Cardiac muscle cell (in vitro differentiated cells and primary cell): ENCODE data around the gene EVPL. TPM values are rescaled to one million over a fixed set of nuclear protein-coding genes. Genes with fewer than 3 reads are reported as not detected.
A peak's percentile ranks its signal among the peaks of the same experiment; 100 is the strongest.

Experiments
- DNase-seq, 2 donors: peaks; one replicate each; pipeline versions ENCODE4 v3.0.0 to v3.0.0-alpha.2; 2010 to 2017; ENCODE audit warnings: low read depth in 1 of 2, low spot score in 1 of 2
- H3K27ac ChIP-seq: fragments of 200-600 bp; sonication (generic); 2 replicates; pipeline ENCODE4 v1.5.1; 2016
- H3K27me3 ChIP-seq: fragments of 200-600 bp; sonication (generic); 2 replicates; pipeline ENCODE4 v1.6.0; 2016; ENCODE audit warnings: control low read depth
- H3K36me3 ChIP-seq: fragments of 200-600 bp; sonication (generic); 2 replicates; pipeline ENCODE4 v1.5.1; 2016; ENCODE audit warnings: control low read depth
- H3K4me1 ChIP-seq: fragments of 200-600 bp; sonication (generic); 2 replicates; pipeline ENCODE4 v1.8.1; 2017; ENCODE audit warnings: low read depth, mild to moderate bottlenecking, mixed run types
- H3K4me3 ChIP-seq: fragments of 200-600 bp; sonication (generic); 2 replicates; pipeline ENCODE4 v1.5.1; 2016; ENCODE audit warnings: mild to moderate bottlenecking
- H3K9me3 ChIP-seq: fragments of 200-600 bp; sonication (generic); 2 replicates; pipeline ENCODE4 v1.5.1; 2017; ENCODE audit warnings: low read depth, mild to moderate bottlenecking, control low read depth
- polyA plus RNA-seq: library from polyadenylated mRNA; unstranded; fragments of >200 nt; fragmentation: Nextera tagmentation; extraction: Ambion mirVana; gene quantifications from 2 replicates; pipeline ENCODE4 v1.2.1, GENCODE V29; 2016
- total RNA-seq: library from RNA; depleted of rRNA; stranded (reverse); fragments of >200 nt; gene quantifications from 2 replicates; pipeline ENCODE4 v1.2.3, GENCODE V29; 2016
- TF ChIP-seq, protein P1 (sequence below): IDR thresholded peaks from 2 replicates; pipeline ENCODE4 v1.5.1; 2012; ENCODE audit warnings: low read depth, mild to moderate bottlenecking, low read length

The EVPL gene
- total and polyA plus RNA-seq, 2 experiments from 2014 or later, result 0.09 TPM; not detected in 1

DNA sequence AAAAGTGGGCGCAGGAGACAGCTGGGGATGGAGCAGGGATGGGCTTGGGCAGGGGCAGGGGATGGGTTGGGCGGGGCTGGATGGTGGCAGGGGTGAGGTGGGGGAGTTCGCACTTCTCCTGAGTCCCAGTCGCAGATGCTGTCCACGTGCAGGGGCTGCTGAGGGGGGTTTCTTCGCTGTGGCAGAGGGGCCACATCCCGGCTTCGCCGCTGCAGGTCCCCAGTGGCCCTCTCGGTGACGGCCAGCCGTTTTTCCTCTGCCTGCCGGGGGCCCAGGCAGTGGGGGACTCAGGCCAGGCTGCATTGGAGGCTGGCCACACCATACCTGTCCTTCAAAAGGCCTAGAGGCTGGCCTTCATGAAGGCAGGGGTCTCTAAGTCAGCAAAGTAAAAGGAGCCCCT is 8.3 kb downstream of the EVPL start:
- no peaks in the 10 kb centered on the region for H3K4me1 ChIP-seq
- H3K27me3 ChIP-seq, result peaks cover 5% of the 10 kb centered on the region
- no peak overlapping the region for H3K4me3 ChIP-seq
- no peaks in the 10 kb centered on the region for H3K36me3 ChIP-seq
- H3K27ac ChIP-seq, result no peak overlapping the region
- TF ChIP-seq, protein P1, sequence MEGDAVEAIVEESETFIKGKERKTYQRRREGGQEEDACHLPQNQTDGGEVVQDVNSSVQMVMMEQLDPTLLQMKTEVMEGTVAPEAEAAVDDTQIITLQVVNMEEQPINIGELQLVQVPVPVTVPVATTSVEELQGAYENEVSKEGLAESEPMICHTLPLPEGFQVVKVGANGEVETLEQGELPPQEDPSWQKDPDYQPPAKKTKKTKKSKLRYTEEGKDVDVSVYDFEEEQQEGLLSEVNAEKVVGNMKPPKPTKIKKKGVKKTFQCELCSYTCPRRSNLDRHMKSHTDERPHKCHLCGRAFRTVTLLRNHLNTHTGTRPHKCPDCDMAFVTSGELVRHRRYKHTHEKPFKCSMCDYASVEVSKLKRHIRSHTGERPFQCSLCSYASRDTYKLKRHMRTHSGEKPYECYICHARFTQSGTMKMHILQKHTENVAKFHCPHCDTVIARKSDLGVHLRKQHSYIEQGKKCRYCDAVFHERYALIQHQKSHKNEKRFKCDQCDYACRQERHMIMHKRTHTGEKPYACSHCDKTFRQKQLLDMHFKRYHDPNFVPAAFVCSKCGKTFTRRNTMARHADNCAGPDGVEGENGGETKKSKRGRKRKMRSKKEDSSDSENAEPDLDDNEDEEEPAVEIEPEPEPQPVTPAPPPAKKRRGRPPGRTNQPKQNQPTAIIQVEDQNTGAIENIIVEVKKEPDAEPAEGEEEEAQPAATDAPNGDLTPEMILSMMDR, result no peak
- DNase-seq, result no peak
- H3K9me3 ChIP-seq, result no peaks in the 10 kb centered on the region

DNA sequence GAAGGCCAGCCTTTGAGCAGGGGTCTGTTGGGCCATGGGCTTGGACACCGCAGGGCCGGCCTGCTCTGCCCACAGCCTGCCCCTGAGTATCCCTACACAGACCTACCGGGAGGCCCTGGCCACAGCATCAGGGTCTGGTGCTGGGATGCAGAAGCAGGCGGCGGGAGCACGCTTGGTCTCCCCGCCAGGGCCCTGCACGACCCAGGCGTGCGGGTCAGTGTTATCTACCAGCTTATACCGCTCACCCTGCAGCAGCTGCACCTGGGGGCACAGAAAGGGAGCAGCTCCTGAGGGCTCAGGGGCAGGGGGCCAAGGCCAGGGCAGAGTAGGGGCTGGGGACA is 8.8 kb downstream of the EVPL start:
- Histone ChIP-seq H3K27ac (no peak overlapping the region), H3K4me3 (no peak overlapping the region), H3K27me3 (peaks cover 5% of the 10 kb centered on the region), H3K9me3 (no peaks in the 10 kb centered on the region), H3K4me1 (no peaks in the 10 kb centered on the region), H3K36me3 (no peaks in the 10 kb centered on the region)
- TF ChIP-seq, protein P1, result no peak
- DNase-seq, result no peak

DNA sequence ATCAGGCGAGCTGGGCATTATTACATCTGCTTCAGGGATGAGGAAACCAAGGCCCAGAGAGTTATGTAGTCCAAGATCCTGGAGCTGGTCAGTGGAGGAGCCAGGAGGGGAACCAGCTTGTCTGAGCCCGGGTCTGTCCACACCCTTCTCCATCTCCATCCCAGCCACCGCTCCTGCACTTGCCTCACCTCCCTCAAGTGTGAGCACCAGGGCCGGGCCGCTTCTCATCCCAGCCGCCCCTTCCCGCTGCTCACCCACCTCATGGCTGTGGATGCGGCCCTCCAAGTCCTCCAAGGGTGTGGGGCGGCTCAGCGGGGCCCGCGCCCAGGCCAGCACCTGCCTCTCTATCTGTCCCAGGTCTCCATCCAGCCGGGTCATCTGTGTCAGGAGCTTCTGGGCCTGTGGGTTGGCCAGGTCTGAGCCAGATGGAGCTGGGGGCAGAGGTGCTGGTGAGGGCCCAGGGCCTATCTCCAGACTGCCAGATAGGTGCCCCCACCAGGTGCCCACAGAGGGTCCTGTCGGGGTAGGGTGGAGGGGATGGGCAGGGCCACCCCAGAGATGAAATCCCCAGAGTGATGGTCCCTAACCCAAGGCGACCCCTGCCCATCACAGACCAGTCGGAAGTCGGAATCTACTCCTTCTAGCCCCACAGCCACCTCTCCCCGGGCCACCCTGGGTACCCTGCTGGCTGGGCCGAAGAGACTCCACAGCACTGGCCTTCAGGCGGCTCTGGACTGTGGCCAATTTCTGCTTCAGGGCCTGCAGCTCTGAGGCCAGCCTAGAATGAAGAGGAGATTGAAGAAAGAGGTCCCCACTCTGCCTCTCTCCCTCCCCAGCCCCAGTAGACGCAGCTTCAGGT is 9.4 kb downstream of the EVPL start:
- Histone ChIP-seq H3K4me1 (no peaks in the 10 kb centered on the region), H3K36me3 (no peaks in the 10 kb centered on the region), H3K9me3 (no peaks in the 10 kb centered on the region), H3K4me3 (no peak overlapping the region), H3K27ac (no peak overlapping the region), H3K27me3 (peaks cover 5% of the 10 kb centered on the region)
- DNase-seq, result no peak
- TF ChIP-seq, protein P1, result no peak

DNA sequence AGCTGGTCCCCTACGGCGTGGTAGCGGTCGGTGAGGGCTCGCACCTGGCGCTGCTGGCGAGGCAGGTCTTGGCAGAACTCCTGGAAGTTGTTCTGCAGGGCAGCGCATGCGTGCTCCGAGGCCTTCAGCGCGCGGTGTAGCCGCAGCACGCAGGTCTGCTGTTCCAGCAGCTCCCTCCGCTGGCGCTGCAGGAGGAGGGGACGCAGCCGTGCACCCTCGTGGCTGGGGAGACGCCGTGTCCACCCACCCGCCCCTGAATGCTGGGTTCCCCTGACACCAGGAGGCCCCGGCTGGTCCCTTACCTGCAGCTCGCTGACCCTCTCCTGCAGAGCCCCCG is 12.2 kb downstream of the EVPL start:
- H3K27ac ChIP-seq, result no peak overlapping the region
- DNase-seq, result no peak
- TF ChIP-seq, protein P1, result no peak

DNA sequence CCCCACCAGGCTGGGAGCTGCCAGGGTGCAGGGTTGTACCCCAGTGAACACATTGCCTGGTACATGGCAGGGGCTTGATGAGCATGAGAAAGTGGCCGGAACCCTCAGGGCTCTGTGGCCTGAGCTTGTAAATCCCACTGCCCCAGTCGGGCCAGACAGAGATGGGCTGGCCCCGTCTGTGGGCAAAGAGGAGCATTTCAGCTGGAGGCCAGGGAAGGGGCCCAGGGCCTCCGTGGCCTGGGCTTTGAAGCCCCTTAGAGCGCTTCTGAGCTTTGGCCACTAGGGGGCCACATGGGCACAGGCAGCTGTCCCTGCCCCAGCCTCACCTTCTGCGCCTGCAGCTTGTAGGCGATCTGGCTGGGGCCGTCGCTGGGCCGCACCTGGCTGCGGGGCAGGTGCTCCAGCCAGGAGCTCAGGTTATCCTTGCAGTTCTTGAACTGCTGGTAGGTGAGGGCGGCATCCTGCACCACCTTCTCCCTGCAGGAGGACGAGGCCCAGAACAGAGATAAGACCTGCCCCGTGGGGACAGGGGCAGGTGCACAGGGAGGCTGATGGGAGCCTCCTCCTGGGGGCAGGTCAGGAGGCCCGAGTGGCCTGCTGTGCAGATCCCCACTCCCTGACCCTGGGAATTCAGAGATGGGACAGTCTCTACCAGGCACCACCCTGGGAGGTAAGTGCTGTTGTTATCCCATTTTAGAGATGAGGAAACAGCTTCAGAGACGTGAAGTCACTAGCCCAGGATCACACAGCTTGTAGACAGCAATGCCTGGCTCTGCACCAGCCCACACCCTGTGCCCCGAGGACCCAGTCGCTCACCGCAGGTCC is 12.8 kb downstream of the EVPL start:
- H3K9me3 ChIP-seq, result no peaks in the 10 kb centered on the region
- peak; percentile 79 to 92 for DNase-seq
- no peak overlapping the region for H3K27ac ChIP-seq
- TF ChIP-seq, protein P1, result peak; percentile 94
- H3K4me1 ChIP-seq, result no peaks in the 10 kb centered on the region
- no peaks in the 10 kb centered on the region for H3K36me3 ChIP-seq
- peaks cover 5% of the 10 kb centered on the region for H3K27me3 ChIP-seq
- H3K4me3 ChIP-seq, result no peak overlapping the region

More for the DNA sequence above, 12.2 kb downstream of the EVPL start:
- H3K36me3 ChIP-seq, result no peaks in the 10 kb centered on the region
- H3K9me3 ChIP-seq, result no peaks in the 10 kb centered on the region
- H3K4me3 ChIP-seq, result no peak overlapping the region
- H3K27me3 ChIP-seq, result peaks cover 5% of the 10 kb centered on the region
- no peaks in the 10 kb centered on the region for H3K4me1 ChIP-seq
